Peyer's patch (tissue), 4 donors: ENCODE results near the gene UBE4A.

Experiments used
- CTCF ChIP-seq, 6 experiments: fragments of 450-650 bp in 4 of 6; fragments of 200-600 bp in 2 of 6; sonication (generic) in 1 of 6; IDR thresholded peaks; one replicate each; pipeline ENCODE4 v1.5.1; 2017 to 2019; ENCODE audit warnings: antibody characterized with exemption in 6 of 6, mild to moderate bottlenecking in 3 of 6, moderate library complexity in 1 of 6
- POLR2A ChIP-seq, 2 donors: fragments of 450-650 bp; IDR thresholded peaks; one replicate each; pipeline ENCODE4 v1.5.1; 2017; ENCODE audit warnings: antibody characterized with exemption in 2 of 2, mild to moderate bottlenecking in 2 of 2, moderate library complexity in 2 of 2

- TF ChIP-seq CTCF (IDR thresholded peaks at IDR 0.05) (no peak), POLR2A (IDR thresholded peaks at IDR 0.05) (no peak)
Measured at GRCh38 chr11:118441770-118442275, 82.4 kb downstream of the UBE4A start.
